Upper lobe of left lung (tissue), 6 donors: ENCODE data around the gene IGF2BP1. TPM values are rescaled to one million over a fixed set of nuclear protein-coding genes. Genes with fewer than 3 reads are reported as not detected.

ENCODE experiments used
- ATAC-seq, 2 donors: fragments of 200-7000 bp; cut with Tn5 transposase; one replicate each; pipeline ENCODE4 v1.9.1; 2022; ENCODE audit warnings: mild to moderate bottlenecking in 2 of 2, moderate library complexity in 2 of 2; ENCODE audit not compliant: low FRiP score in 2 of 2
- DNase-seq, 2 donors: peaks; one replicate each; pipeline ENCODE4 v3.0.0-alpha.2; 2019 to 2020
- H3K27ac ChIP-seq, 4 donors: fragments of 200-600 bp; sonication (generic); one replicate each; pipeline ENCODE4 v1.5.1; 2016 to 2019
- H3K27me3 ChIP-seq, 4 donors: fragments of 200-600 bp; sonication (generic); one replicate each; pipeline ENCODE4 v1.5.1; 2017 to 2019
- H3K36me3 ChIP-seq, 4 donors: fragments of 200-600 bp; sonication (generic); one replicate each; pipeline ENCODE4 v1.5.1; 2016 to 2019
- H3K4me1 ChIP-seq, 4 donors: fragments of 200-600 bp; sonication (generic); one replicate each; pipeline ENCODE4 v1.5.1; 2018 to 2019
- H3K4me3 ChIP-seq, 4 donors: fragments of 200-600 bp; sonication (generic); one replicate each; pipeline ENCODE4 v1.5.1; 2017 to 2019; ENCODE audit warnings: mild to moderate bottlenecking in 2 of 4, moderate library complexity in 1 of 4
- H3K9me3 ChIP-seq, 4 donors: fragments of 200-600 bp; sonication (generic); one replicate each; pipeline ENCODE4 v1.5.1; 2018 to 2019
- CTCF ChIP-seq, 6 experiments: fragments of 450-650 bp in 4 of 6; fragments of 200-600 bp in 2 of 6; sonication (generic) in 2 of 6; IDR thresholded peaks; one replicate each; pipeline ENCODE4 v1.5.1; 2016 to 2019; ENCODE audit warnings: antibody characterized with exemption in 6 of 6
- EP300 ChIP-seq, 4 donors: sonication (generic); formaldehyde crosslinking; IDR thresholded peaks; one replicate each; pipeline ENCODE4 v1.5.1; 2017; ENCODE audit warnings: antibody characterized with exemption in 4 of 4, control low read depth in 2 of 4
- POLR2A ChIP-seq, 4 donors: fragments of 450-650 bp; IDR thresholded peaks; one replicate each; pipeline ENCODE4 v1.5.1; 2016 to 2017; ENCODE audit warnings: antibody characterized with exemption in 4 of 4, mild to moderate bottlenecking in 2 of 4
- POLR2AphosphoS5 ChIP-seq, 2 donors: sonication (generic); formaldehyde crosslinking; IDR thresholded peaks; one replicate each; pipeline ENCODE4 v1.5.1; 2017; ENCODE audit warnings: antibody characterized with exemption in 2 of 2
- WGBS, 2 donors: methylation state at CpG; one replicate each; pipeline ENCODE4 v1.1.5; 2017 to 2018; 5-methylcytosine and 5-hydroxymethylcytosine counted together
- total RNA-seq, 6 donors: library from RNA; depleted of rRNA in 4 of 6; stranded (reverse); fragments of >200 nt in 4 of 6; gene quantifications; one replicate each; pipeline versions ENCODE4 v1.1.0 to v1.2.1, GENCODE V29; 2016 to 2021
- donor health status: DM: no; HTN: no; CAD: no; lungs with moderate emphysema.
- donor health status: DM: no; HTN: yes; CAD: no; lungs with severe emphysema.

The IGF2BP1 gene
- total RNA-seq, 6 donors from 2014 or later, result 1.3 to 1.4 TPM; not detected in 4

GRCh38 chr17:48998587-48999440 lies 1.6 kb downstream of the IGF2BP1 start:
- WGBS, 2 donors, result 12 to 20% methylated on average over 18 to 24 of the region's 25 CpGs

DNA sequence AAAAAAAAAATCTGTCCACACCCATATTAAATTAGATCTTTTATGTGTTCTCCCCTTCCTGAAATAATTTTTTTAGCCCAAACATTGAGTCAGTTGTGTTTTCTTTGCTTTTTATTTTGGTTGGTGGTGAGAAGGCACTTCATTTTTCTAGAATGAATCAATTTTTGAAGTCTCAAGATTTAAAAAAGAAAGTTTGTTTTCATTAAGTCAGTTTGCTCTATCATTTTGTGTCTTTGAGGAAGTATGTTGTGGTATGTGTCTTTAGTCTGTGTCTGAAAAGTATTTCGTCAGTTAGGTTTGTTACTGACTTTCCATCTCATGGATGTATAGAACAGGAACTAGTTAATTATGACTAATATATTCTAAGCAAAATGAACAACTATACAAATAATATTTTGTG lies 3.8 kb downstream of the IGF2BP1 start:
- peaks cover 27% of the 10 kb centered on the region in 4 donors for H3K4me1 ChIP-seq
- 59 to 69% methylated on average over 1 of the region's 1 CpG for WGBS, 2 donors
- ATAC-seq (no peak), DNase-seq (no peak)
- H3K4me3 ChIP-seq, result no peak overlapping the region
- TF ChIP-seq EP300 (IDR thresholded peaks at IDR 0.05), result no peak
- no peak for TF ChIP-seq POLR2A (IDR thresholded peaks at IDR 0.05)
- no peak for TF ChIP-seq POLR2AphosphoS5 (IDR thresholded peaks at IDR 0.05)
- no peak for TF ChIP-seq CTCF (IDR thresholded peaks at IDR 0.05)
- no peaks in the 10 kb centered on the region for H3K36me3 ChIP-seq
- peaks cover 6 to 75% (median 45%) of the 10 kb centered on the region in 4 donors for H3K27me3 ChIP-seq
- no peaks in the 10 kb centered on the region for H3K9me3 ChIP-seq
- H3K27ac ChIP-seq, result no peak overlapping the region

More at GRCh38 chr17:48998587-48999440, 1.6 kb downstream of the IGF2BP1 start:
- DNase-seq (no peak), ATAC-seq (no peak)
- Histone ChIP-seq H3K36me3 (no peaks in the 10 kb centered on the region), H3K4me3 (no peak overlapping the region), H3K27me3 (peaks cover 6 to 89% (median 52%) of the 10 kb centered on the region in 4 donors), H3K27ac (no peak overlapping the region), H3K4me1 (peaks cover 28 to 33% (median 31%) of the 10 kb centered on the region in 4 donors), H3K9me3 (no peaks in the 10 kb centered on the region)
- TF ChIP-seq EP300 (IDR thresholded peaks at IDR 0.05) (no peak), POLR2A (IDR thresholded peaks at IDR 0.05) (no peak), CTCF (IDR thresholded peaks at IDR 0.05) (no peak), POLR2AphosphoS5 (IDR thresholded peaks at IDR 0.05) (no peak)

DNA sequence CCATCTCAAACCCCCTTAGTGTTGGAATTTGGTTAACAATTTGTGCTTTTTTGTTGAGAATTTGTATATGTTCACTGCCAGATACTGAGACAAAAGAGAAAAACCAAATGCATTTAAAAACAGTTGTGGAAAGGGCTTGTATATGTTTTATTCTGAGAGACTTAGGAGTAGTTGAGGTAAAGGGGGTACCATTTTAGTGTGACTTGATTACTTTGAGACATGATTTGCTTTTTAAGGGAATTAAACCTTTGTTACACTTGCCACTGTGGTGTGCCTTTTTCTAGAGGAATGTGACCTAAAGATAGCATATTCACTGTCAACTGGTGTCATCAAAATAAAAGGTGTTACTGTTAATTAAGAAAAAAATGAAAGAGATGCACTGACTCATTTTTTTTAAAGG lies 4.5 kb downstream of the IGF2BP1 start:
- Histone ChIP-seq H3K27me3 (peaks cover 5 to 68% (median 38%) of the 10 kb centered on the region in 4 donors), H3K9me3 (no peaks in the 10 kb centered on the region), H3K36me3 (no peaks in the 10 kb centered on the region), H3K4me3 (no peak overlapping the region), H3K4me1 (peaks cover 19 to 20% (median 20%) of the 10 kb centered on the region in 4 donors), H3K27ac (no peak overlapping the region)
- TF ChIP-seq POLR2AphosphoS5 (IDR thresholded peaks at IDR 0.05), result no peak
- TF ChIP-seq POLR2A (IDR thresholded peaks at IDR 0.05), result no peak
- TF ChIP-seq CTCF (IDR thresholded peaks at IDR 0.05), result no peak
- no peak for TF ChIP-seq EP300 (IDR thresholded peaks at IDR 0.05)
- ATAC-seq, result no peak
- no peak for DNase-seq

GRCh38 chr17:49002331-49002730 lies 5.1 kb downstream of the IGF2BP1 start:
- no peak for TF ChIP-seq POLR2AphosphoS5 (IDR thresholded peaks at IDR 0.05)
- TF ChIP-seq EP300 (IDR thresholded peaks at IDR 0.05), result no peak
- no peak for TF ChIP-seq CTCF (IDR thresholded peaks at IDR 0.05)
- TF ChIP-seq POLR2A (IDR thresholded peaks at IDR 0.05), result no peak
- ATAC-seq (no peak), DNase-seq (no peak)
- H3K27me3 ChIP-seq, result peaks cover 4 to 64% (median 32%) of the 10 kb centered on the region in 4 donors
- peaks cover 13 to 15% (median 14%) of the 10 kb centered on the region in 4 donors for H3K4me1 ChIP-seq
- WGBS, 2 donors, result 89 to 91% methylated on average over 2 of the region's 2 CpGs
- no peak overlapping the region for H3K4me3 ChIP-seq
- H3K9me3 ChIP-seq, result no peaks in the 10 kb centered on the region
- no peaks in the 10 kb centered on the region for H3K36me3 ChIP-seq
- H3K27ac ChIP-seq, result no peak overlapping the region
